HG03060 (cell line): ENCODE measurements around the gene FXR2.
A peak's percentile ranks its signal among the peaks of the same experiment; 100 is the strongest.

Source experiments
- ATAC-seq: cut with Tn5 transposase; IDR thresholded peaks from one replicate; pipeline ENCODE4 v1.9.1; 2021; ENCODE audit warnings: low read depth, moderate number of reproducible peaks; ENCODE audit not compliant: unreplicated experiment

Gene FXR2

GRCh38 chr17:7552621-7553051, 62.1 kb downstream of the FXR2 start:
- ATAC-seq, result peak; percentile 58

GRCh38 chr17:7551396-7551795, 63.3 kb downstream of the FXR2 start:
- no peak for ATAC-seq

- ATAC-seq, result no peak
These were observed 64.4 kb downstream of the FXR2 start for GRCh38 chr17:7550344-7550743.

- no peak for ATAC-seq
These were observed 65.2 kb downstream of the FXR2 start for GRCh38 chr17:7549401-7550055.

GRCh38 chr17:7548585-7549400, 65.9 kb downstream of the FXR2 start, which contains the start of gene TNFSF12:
TSS of gene TNFSF12 (plus strand) at chr17:7549058. CDS start at chr17:7549154, 96 bp downstream.
- ATAC-seq, result no peak

- ATAC-seq, result no peak
These were observed 69.8 kb downstream of the FXR2 start for GRCh38 chr17:7544911-7545310.
